ENCODE data around the gene C3orf18.

The C3orf18 gene

GRCh38 chr3:50533807-50534461, 33.6 kb downstream of the C3orf18 start:
- no peak for DNase-seq (ENCODE audit: extremely low spot score)
- ChIA-PET CTCF (interaction anchor here (1.4 kb wide), 1 partner anchor 8 kb away, joined by 3 read pairs; no protein-coding TSS in a partner anchor), POLR2A (interaction anchor here (0.8 kb wide), 1 partner anchor 197 kb away, joined by 3 read pairs; no protein-coding TSS in a partner anchor)
- TF ChIP-seq FOXA1 (IDR thresholded peaks at IDR 0.05): no peak
- TF ChIP-seq ZNF384 (IDR thresholded peaks at IDR 0.05): no peak
- TF ChIP-seq HDGF (IDR thresholded peaks at IDR 0.05; ENCODE audit: borderline replicate concordance): no peak
- no peak for TF ChIP-seq CTBP1 (IDR thresholded peaks at IDR 0.05; ENCODE audit: borderline replicate concordance)
- no peak for TF ChIP-seq PKNOX1 (IDR thresholded peaks at IDR 0.05)
- TF ChIP-seq NFRKB (IDR thresholded peaks at IDR 0.05): no peak
- no peak for TF ChIP-seq L3MBTL2 (conservative IDR thresholded peaks at IDR 0.05)
- no peak for TF ChIP-seq FOXM1 (IDR thresholded peaks at IDR 0.05; ENCODE audit: borderline replicate concordance)
- TF ChIP-seq ELF4 (IDR thresholded peaks at IDR 0.05): no peak
- no peak for TF ChIP-seq FOXK2 (IDR thresholded peaks at IDR 0.05)
- TF ChIP-seq SP1 (IDR thresholded peaks at IDR 0.05): no peak
- no peak for TF ChIP-seq ARNT (IDR thresholded peaks at IDR 0.05)
- TF ChIP-seq BHLHE40 (IDR thresholded peaks at IDR 0.05; ENCODE audit: borderline replicate concordance): no peak
- TF ChIP-seq LEF1 (IDR thresholded peaks at IDR 0.05; ENCODE audit: borderline replicate concordance): no peak
- TF ChIP-seq TARDBP (IDR thresholded peaks at IDR 0.05): no peak
- no peak for TF ChIP-seq SUZ12 (IDR thresholded peaks at IDR 0.05)

- ChIA-PET POLR2A (no interaction called here), CTCF (interaction anchor here (1.4 kb wide), 1 partner anchor 9 kb away, joined by 3 read pairs; no protein-coding TSS in a partner anchor)
- no peak for DNase-seq (ENCODE audit: extremely low spot score)
- TF ChIP-seq TARDBP (IDR thresholded peaks at IDR 0.05) (no peak), NFRKB (IDR thresholded peaks at IDR 0.05) (no peak), HDGF (IDR thresholded peaks at IDR 0.05; ENCODE audit: borderline replicate concordance) (no peak), LEF1 (IDR thresholded peaks at IDR 0.05; ENCODE audit: borderline replicate concordance) (no peak), BHLHE40 (IDR thresholded peaks at IDR 0.05; ENCODE audit: borderline replicate concordance) (no peak), ARNT (IDR thresholded peaks at IDR 0.05) (no peak), PKNOX1 (IDR thresholded peaks at IDR 0.05) (no peak), ELF4 (IDR thresholded peaks at IDR 0.05) (no peak), ZNF384 (IDR thresholded peaks at IDR 0.05) (no peak), FOXA1 (IDR thresholded peaks at IDR 0.05) (no peak), SUZ12 (IDR thresholded peaks at IDR 0.05) (no peak), SP1 (IDR thresholded peaks at IDR 0.05) (no peak), L3MBTL2 (conservative IDR thresholded peaks at IDR 0.05) (no peak), FOXM1 (IDR thresholded peaks at IDR 0.05; ENCODE audit: borderline replicate concordance) (no peak), CTBP1 (IDR thresholded peaks at IDR 0.05; ENCODE audit: borderline replicate concordance) (no peak), FOXK2 (IDR thresholded peaks at IDR 0.05) (no peak)
Measured at GRCh38 chr3:50533316-50533715, 34.2 kb downstream of the C3orf18 start.

GRCh38 chr3:50532062-50532705, 35.4 kb downstream of the C3orf18 start:
- DNase-seq (ENCODE audit: extremely low spot score): no peak
- TF ChIP-seq FOXM1 (IDR thresholded peaks at IDR 0.05; ENCODE audit: borderline replicate concordance): no peak
- TF ChIP-seq PKNOX1 (IDR thresholded peaks at IDR 0.05): no peak
- TF ChIP-seq CTBP1 (IDR thresholded peaks at IDR 0.05; ENCODE audit: borderline replicate concordance): no peak
- TF ChIP-seq FOXK2 (IDR thresholded peaks at IDR 0.05): no peak
- no peak for TF ChIP-seq SP1 (IDR thresholded peaks at IDR 0.05)
- no peak for TF ChIP-seq L3MBTL2 (conservative IDR thresholded peaks at IDR 0.05)
- no peak for TF ChIP-seq HDGF (IDR thresholded peaks at IDR 0.05; ENCODE audit: borderline replicate concordance)
- no peak for TF ChIP-seq BHLHE40 (IDR thresholded peaks at IDR 0.05; ENCODE audit: borderline replicate concordance)
- no peak for TF ChIP-seq ZNF384 (IDR thresholded peaks at IDR 0.05)
- TF ChIP-seq ARNT (IDR thresholded peaks at IDR 0.05): no peak
- no peak for TF ChIP-seq TARDBP (IDR thresholded peaks at IDR 0.05)
- no peak for TF ChIP-seq ELF4 (IDR thresholded peaks at IDR 0.05)
- TF ChIP-seq SUZ12 (IDR thresholded peaks at IDR 0.05): no peak
- no peak for TF ChIP-seq NFRKB (IDR thresholded peaks at IDR 0.05)
- ChIA-PET CTCF (no interaction called here), POLR2A (no interaction called here)

GRCh38 chr3:50531201-50531600, 36.3 kb downstream of the C3orf18 start:
- ChIA-PET POLR2A (no interaction called here), CTCF (no interaction called here)
- DNase-seq (ENCODE audit: extremely low spot score): no peak
- no peak for TF ChIP-seq ELF4 (IDR thresholded peaks at IDR 0.05)
- no peak for TF ChIP-seq CTBP1 (IDR thresholded peaks at IDR 0.05; ENCODE audit: borderline replicate concordance)
- TF ChIP-seq FOXA1 (IDR thresholded peaks at IDR 0.05): no peak
- TF ChIP-seq ZNF384 (IDR thresholded peaks at IDR 0.05): no peak
- TF ChIP-seq BHLHE40 (IDR thresholded peaks at IDR 0.05; ENCODE audit: borderline replicate concordance): no peak
- TF ChIP-seq PKNOX1 (IDR thresholded peaks at IDR 0.05): no peak
- no peak for TF ChIP-seq NFRKB (IDR thresholded peaks at IDR 0.05)
- no peak for TF ChIP-seq HDGF (IDR thresholded peaks at IDR 0.05; ENCODE audit: borderline replicate concordance)
- TF ChIP-seq TARDBP (IDR thresholded peaks at IDR 0.05): no peak
- no peak for TF ChIP-seq FOXK2 (IDR thresholded peaks at IDR 0.05)
- no peak for TF ChIP-seq ARNT (IDR thresholded peaks at IDR 0.05)
- no peak for TF ChIP-seq LEF1 (IDR thresholded peaks at IDR 0.05; ENCODE audit: borderline replicate concordance)
- TF ChIP-seq SUZ12 (IDR thresholded peaks at IDR 0.05): no peak
- TF ChIP-seq FOXM1 (IDR thresholded peaks at IDR 0.05; ENCODE audit: borderline replicate concordance): no peak
- TF ChIP-seq SP1 (IDR thresholded peaks at IDR 0.05): no peak
- no peak for TF ChIP-seq L3MBTL2 (conservative IDR thresholded peaks at IDR 0.05)
